ENCODE results near the gene NVL.
"Not testable (repeated sequence)": the region's sequence is repeated elsewhere in the genome, so short reads cannot be mapped to it uniquely, and the experiment has no call there.

NVL gene

DNA sequence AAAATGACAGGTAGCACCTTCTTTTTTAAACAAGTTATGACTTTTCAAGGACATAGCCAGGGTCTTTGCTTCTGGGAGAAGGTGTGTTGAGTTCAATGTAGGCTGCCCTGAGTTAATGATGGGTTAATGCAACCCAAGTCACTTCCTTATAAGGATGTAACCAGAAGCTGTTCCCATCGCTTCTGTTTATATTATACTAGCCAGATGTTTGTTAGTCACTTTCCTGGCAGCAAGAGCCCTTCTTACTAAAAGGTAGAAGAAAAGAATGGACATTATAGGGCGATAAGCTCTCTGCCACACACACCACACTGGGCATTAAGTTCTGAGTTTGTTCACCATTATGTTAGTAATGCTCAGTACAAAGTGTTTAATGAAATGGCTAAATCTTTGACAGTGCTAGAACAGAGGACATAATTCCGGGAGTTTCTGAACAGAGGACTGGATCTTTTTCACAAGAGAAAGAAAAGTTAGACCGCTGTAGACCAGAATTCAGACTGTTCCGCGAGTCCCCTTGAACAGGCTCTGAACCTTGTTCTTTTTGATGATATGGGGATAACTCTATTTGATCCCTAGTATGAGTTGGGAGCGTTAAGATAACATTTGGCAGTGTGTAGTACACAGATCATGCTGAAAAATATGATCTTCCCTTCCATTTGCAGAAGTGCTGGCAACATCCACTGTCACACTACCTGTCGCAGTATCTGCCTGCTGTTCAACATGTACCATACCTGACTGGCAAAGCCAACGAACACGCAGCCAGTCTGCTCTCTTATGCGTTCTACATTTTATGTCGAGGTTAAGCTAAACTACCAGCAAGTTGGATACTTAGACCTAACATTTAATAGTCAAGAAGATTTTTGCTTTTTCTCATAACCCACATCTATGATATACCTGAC lies 105.9 kb downstream of the NVL start:
- DNase-seq, result no peak

DNA sequence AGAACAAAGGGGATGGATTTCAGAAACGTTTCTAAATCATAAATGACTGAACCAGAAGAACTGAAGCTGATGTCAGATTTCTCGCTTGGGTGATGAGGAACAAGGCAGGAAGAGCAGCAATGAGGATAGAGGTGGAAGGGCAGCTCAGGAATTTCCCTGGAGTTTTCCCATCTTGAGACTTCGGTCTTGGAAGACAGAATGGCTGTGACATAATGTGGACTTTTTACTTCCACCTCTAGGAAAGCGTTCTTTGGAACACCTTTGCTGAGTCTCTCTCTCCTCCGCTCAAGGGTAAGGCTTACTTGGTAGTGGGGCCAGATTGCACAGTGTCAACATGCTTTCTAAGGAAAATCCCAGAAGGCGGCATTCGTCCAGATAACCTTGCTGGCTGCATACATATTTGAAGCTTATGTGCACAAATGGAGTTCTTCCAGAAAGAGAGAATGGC lies 110.3 kb downstream of the NVL start:
- no peak for DNase-seq

DNA sequence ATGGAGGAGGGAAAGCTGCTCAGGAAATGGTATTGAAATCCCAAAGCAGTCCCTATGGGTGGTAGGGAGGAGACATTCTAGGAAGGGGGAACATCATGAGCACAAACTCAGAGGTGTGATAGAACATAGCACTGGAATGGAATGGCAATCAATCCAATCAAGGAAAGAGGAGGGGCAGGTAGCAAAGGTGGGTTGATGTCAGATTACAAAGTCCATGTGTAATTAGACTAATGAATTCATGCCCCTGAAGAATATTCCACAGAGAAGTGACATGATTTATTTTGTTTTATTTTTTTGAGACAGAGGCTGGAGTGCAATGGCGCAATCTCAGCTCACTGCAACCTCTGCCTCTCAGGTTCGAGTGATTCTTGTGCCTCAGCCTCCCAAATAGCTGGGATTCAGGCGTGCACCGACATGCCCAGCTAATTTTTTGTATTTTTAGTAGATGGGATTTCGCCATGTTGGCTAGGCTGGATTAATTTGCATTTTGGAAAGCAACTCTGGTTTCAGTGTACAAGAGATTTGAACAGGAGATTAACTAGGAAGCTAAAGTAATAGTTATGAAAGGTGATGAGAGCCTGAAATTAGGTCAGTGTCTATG lies 110.9 kb downstream of the NVL start:
- no peak for DNase-seq

DNA sequence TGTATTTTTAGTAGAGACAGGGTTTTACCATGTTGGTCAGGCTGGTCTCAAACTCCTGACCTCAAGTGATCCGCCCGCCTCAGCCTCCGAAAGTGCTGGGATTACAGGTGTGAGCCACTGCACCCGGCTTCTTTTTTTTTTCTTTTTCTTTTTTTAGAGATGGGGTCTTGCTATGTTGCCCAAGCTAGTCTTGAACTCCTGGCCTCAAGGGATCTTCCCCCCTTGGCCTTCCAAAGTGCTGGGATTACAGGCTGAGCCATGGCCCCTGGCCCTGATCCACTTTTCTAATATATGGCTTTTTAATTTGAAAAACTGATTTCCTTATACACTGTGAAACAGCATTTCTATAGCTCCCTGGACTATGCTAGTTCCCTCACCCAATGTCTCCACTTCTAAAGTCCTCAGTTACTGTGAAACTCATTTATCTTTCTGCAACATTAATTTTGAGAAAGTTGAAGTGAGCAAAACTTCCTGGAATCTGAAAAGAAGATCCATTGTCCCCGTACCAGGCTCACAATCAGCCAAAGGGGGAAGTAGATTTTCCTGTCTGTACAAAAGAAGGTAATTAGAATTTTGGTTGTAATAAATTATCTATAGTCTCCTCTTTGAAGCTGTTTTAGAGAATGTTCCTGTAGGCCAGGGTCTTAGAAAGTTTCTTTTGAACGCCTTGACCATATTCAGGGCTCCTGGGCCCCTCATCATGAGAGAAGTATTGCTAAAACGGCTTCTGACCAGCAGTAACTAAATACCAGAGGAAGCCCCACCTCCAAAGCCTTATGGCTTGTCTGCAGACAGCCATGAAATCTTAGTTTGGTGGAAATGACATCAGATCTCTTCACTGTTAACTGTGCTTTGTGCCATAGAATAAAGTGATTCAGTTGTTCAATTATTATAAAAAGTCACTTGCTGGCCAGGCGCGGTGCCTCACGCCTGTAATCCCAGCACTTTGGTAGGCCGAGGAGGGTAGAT lies 112.0 kb downstream of the NVL start:
- DNase-seq, result no peak

DNA sequence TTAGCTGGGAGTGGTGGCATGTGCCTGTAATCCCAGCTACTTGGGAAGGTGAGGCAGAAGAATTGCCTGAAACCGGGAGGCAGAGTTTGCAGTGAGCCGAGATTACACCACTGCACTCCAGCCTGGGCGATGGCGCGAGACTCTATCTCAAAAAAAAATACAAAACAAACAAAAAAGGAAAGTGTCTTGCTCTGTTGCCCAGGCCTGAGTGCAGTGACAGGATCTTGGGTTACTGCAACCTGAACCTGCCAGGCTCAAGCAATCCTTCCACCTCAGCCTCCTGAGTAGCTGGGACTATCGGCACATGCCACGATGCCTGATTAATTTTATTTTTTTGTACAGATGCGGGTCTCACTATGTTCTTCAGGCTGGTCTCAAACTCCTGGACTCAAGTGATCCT lies 113.6 kb downstream of the NVL start:
- DNase-seq, result no peak

DNA sequence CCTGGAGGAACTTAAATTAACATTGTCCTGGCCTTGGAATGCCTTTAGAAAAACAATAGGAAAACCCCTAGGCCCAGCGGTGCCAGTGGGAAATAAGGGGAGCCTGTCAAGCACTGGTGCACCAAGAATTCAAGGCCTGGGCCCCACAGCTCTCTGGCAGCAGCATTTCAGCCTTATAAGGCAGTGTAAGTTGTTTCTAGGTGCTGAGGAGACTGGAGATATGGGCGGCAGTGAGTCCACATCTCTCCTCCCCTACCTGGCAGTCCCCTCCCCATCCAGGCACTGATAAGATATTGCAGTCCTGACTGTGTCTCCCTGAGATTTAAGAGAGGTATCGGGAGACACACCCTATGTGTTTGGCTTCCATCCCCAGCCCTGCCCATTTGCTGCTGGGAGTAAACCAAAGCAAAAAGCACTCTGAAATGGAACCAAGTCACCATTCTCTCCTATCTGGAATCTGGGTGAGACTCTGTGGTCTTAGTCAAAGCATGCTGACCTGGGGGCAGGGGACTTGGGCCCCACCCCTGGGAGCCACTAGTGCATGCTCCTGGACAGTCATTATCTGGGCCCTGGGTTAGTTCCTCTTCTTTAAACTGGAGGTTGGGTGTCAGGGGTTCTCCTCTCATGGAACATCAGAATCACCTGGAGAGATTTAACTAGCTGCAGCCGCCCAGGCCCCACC lies 116.4 kb downstream of the NVL start:
- peak; percentile 31 for DNase-seq

DNA sequence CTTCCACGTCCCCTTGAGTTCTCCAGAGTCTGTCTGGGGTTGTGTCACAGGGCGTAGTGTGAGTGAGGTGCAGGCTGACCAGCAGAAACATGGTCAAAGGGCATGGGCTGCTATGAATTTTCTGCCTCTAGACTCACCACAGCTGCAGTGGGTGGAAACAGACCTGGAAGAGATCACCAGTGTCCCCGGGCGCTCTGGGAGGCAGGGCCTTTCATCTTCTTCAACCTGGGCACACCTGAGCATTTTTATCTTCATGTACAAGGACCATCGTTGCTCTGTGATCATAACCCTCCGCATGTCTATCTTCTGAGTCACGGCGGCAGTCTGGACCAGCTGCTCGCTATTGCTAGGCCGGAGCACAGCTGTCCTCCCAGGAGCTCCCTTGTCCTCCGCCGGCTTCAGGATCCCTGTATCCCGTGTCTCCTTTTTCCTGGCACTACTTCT lies 117.3 kb downstream of the NVL start:
- DNase-seq, result no peak

DNA sequence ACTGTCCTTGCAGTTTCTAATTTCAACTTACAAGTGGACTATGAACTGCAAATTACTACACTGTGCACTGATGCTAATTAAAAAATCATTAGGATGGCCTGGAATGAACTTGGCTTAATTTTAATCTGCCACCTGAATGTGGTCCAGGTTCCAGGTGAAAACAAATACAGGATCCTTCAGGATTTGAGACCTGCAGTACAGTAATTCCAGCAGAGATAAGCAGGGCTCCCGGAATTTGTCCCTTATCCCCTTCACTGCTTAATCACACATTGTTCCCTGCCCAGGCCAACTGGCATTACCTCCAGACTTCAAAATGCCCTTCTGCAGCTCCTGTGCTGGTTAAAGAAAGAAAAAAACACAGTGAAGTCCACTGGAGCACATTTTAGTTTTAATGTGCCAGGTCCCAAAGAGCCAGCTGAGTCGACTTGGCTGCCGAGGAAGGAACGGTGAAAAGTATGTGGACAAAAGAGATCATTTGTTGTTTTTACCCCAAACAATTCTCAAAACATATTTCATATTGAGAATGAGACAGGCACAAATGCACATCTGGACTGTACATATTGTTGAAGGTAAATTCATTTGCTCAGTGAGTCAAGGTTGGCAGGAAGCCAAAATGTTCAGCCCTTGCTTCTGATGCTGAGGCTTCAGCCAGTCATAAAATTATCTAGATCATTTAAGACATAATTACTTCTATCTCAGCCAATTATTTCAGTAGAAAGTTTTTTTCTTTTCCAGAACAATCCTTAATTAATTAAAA lies 118.6 kb downstream of the NVL start:
- DNase-seq, result peak; percentile 83

DNA sequence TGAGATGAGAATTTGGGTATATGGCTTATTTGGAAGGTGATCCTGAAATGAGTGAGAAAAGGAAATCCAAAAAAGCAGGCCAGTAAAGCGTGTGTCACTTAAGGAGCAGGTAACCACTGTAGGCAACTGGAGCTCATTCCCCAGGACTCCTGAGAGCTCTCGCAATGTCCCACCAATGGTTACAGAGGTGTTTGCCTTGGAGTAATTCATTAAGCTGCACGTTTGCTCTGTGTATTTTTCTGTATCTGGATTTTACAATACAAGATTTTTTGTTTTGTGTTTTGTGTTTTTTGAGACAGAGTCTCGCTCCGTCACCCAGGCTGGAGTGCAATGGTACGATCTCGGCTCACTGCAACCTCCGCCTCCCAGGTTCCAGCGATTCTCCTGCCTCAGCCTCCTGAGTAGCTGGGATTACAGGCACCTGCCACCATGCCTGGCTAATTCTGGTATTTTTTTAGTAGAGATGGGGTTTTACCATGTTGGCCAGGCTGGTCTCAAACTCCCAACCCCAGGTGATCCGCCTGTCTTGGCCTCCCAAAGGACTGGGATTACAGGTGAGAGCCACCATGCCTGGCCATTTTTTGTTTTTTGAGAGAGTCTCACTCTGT lies 123.9 kb downstream of the NVL start:
- not testable (repeated sequence) for DNase-seq

DNA sequence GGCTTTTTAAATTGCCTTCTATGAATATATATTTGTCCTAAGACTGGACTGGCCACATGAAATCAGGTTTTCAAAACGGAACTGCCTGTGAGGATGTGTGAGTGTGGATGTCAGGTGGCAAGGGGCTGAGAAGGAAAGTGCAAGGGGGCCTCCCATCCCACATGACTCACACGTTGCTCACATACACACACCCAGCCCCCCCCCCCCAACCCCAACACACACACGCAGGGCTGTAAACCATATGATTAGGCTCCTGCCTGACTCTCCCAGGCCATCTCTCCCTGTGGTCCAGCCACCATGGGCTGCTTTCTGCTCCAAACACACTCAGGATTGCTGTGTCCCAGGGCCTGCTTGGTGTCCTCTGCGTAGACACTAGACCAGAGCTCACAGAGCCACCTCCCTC lies 124.5 kb downstream of the NVL start:
- DNase-seq, result peak; percentile 56

DNA sequence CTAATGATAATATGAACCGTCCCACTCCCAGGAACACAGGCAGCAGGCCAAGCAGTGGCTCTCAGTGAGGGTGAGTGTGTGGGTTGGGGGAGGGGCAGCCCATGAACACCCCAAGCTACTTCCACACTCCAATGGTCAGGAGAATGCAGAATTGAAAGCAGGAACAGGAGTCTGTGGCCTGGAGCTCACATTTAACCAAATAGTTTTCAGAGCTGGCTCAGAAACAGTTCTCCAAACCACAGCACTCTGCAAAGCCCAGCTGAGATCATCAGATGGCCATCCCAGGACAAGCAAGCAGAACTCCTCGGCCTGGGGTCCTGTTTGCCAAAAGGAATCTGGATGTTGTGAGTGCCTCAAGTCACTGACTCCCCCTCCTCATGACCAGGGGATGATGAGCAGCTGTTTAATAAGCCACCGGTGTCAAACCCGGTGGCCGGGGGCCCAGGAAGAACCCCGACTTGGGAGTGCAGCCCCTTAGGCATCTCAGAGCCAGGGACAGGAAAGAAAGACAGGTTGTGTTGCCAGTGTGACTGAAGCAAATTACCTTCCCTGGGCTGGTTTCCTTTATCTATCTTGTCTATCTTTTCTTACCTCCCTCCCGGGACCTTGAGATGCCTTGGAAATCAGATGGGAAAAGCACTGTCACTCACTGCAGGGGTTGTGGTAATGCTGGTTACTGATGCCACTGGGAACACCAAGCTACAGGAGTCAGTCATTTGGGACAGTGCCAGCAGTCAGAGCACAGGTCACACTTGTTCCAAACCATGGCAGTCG lies 126.5 kb downstream of the NVL start:
- DNase-seq, result no peak

DNA sequence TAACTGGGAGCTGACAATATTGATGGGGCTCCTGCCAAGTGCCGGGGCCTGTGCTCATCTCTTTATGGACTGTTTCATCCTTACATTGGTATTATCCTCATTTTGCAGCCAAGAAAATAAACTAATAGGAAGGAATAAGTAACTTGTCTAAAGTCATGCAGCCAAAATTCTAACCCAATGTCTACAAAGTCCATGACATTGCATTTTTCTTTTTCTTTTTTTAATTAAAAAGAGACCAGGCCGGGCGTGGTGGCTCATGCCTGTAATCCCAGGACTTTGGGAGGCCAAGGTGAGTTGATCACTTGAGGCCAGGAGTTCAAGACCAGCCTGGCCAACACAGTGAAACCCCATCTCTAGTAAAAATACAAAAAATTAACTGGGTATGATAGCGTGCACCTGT lies 128.1 kb downstream of the NVL start:
- DNase-seq, result no peak

DNA sequence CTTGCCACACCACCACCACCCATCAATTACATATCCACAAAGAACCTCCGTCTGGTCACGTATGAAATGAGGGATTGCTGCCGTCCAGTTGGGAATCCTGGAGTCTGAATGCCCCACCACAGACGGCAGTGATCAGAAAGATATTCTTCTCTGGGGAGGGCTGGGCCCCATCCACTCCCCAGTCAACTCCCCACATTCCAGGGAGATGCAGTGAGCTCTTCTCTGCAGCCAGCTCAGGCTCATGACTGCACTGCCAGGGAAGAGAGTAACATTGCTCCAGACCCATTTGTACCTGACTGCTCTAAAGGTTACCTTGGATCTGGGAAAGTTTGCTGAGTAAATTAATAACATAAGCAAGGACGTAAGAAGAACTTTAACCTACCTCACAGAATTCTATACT lies 128.6 kb downstream of the NVL start:
- no peak for DNase-seq

DNA sequence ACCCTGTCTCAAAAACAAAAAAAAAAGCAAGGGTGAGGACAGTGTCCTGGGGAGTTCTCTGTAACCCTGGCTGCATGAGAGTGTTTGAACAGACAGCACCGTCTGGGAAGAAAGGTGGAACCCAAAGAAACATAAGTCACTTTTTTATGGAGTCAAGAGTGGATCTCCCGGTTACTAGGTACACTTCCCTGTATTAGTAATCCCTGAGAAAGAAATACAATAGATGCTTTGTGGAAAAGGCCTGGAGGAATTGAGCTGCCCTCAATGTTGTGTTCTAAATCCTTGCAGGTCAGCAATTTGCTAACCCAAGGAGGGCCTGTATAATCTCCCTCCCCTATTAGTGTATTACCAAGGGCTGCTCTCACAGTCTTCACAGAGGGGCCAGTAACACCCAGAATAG lies 130.3 kb downstream of the NVL start:
- DNase-seq, result no peak

DNA sequence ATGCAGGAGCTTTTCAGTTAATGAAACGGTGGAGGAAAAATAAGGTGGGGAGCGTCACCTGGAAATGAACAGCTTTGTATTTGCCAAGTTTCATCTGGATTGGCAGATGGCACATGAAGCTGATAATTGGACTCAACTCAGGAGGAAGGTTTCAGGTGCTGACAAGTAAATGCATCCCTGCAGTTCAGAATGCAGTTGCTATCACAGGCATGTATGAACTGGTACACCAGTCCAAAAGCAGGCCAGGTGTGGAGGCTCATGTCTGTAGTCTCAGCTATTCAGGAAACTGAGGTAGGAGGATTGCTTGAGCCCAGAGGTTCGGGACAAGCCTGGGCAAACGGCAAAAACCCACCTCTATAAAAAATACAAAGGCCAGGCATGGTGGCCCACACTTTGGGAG lies 131.4 kb downstream of the NVL start:
- no peak for DNase-seq

DNA sequence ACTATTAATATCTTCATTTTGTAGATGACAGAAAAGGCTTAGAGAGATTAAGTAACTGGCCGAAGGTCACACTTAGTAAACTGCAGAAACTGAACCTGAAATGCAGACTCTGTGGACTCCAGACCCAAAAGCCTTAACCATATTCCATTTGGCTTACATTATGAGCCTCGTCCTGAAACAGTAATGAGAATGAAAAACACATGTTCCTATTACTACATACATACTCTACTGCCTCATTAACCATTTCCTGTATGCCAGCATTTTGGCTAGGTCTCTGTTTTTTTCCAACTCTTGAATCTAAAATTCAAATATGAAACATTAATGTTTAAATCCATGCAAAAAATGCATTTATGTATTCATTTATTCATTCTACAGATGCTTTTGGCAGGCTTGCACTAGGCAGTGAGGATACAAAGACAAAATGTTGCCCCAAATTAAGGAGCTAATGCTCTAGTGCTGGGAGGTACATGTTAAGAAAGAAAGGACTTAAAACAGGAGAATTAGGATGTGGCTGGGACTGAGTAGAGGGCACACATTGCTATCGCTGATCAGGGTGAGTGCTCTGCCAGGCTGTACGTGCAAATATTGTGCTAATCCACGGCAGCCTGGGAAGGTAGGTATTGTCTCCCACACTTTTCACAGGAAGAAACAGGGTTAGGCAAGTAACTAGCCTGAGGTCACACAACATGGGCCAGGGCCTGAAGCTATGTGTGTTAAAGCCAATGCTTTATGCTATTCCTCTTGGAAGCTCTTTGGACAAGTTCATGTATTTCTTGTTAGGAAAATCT lies 133.0 kb downstream of the NVL start:
- no peak for DNase-seq

DNA sequence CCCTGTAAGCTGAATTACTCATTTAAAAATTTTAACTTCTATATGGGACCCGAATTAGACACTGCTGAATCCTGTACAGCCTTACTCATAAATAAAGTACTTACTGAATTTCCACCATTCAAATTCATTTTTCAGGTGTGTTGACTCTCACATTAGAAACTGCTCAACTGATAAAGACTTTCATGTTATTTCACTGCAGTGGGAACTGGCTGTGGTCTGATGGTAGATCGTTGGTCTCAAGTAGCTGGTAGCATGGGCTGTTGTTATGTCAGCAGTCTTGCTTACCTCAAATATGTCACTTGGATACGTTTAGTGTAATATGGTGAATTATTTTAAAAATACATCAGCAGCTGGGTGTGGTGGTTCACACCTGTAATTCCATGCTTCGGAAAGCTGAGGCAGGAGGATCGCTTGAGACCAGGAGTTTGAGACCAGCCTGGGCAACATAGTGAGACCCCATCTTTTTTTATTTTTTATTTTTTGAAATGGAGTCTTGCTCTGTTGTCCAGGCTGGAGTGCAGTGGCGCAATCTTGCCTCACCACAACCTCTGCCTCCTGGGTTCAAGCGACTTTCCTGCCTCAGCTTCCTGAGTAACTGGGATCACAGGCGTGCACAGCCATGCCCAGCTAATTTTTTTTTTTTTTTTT lies 136.5 kb downstream of the NVL start:
- no peak for DNase-seq

DNA sequence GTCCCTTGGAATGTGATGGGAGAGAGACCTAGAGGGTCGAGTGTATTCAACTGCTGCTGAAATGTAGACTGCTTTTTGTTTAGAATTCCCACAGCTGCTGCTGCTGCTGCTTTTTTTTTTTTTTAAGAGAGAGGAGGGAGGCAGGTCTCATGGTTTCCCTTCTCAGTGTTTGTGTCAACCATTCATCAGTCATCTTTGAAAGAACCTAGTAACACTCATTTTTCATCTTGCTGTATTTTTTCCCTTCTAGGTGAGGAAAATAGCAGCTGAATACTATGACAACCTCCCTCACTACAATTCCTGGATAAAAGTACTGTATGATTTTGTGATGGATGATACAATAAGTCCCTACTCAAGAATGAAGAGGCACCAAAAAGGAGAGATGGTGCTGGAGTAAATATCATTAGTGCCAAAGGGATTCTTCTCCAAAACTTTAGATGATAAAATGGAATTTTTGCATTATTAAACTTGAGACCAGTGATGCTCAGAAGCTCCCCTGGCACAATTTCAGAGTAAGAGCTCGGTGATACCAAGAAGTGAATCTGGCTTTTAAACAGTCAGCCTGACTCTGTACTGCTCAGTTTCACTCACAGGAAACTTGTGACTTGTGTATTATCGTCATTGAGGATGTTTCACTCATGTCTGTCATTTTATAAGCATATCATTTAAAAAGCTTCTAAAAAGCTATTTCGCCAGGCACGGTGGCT lies 137.7 kb downstream of the NVL start:
- DNase-seq, result no peak

DNA sequence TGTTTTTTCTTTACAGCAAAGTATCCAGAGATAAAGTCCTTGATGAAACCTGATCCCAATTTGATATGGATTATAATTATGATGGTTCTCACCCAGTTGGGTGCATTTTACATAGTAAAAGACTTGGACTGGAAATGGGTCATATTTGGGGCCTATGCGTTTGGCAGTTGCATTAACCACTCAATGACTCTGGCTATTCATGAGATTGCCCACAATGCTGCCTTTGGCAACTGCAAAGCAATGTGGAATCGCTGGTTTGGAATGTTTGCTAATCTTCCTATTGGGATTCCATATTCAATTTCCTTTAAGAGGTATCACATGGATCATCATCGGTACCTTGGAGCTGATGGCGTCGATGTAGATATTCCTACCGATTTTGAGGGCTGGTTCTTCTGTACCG lies 140.4 kb downstream of the NVL start:
- no peak for DNase-seq
